GM06990 (cell line): ENCODE results near the gene PLPP1.

Experiments
- DNase-seq: peaks from one replicate; pipeline ENCODE4 v3.0.0-alpha.2; 2011; ENCODE audit not compliant: insufficient read length; ENCODE audit errors: extremely low read depth
- H3K27me3 ChIP-seq: replicated peaks from 2 replicates; pipeline ENCODE4 v1.6.0; 2011; ENCODE audit warnings: low read length; ENCODE audit not compliant: control insufficient read depth, insufficient read depth
- H3K36me3 ChIP-seq: 2 replicates; pipeline ENCODE4 v1.5.1; 2011; ENCODE audit warnings: low read length; ENCODE audit not compliant: control insufficient read depth, insufficient read depth
- H3K4me3 ChIP-seq: replicated peaks from 2 replicates; pipeline ENCODE4 v1.5.1; 2011; ENCODE audit warnings: low read depth, mild to moderate bottlenecking, control low read depth, low read length
- TF ChIP-seq, protein P1 (sequence below): IDR thresholded peaks from 2 replicates; pipeline ENCODE4 v1.5.1; 2011; ENCODE audit warnings: low read length, control low read depth, mild to moderate bottlenecking, inconsistent platforms; ENCODE audit not compliant: insufficient read depth, poor library complexity, severe bottlenecking

PLPP1 gene

GRCh38 chr5:55577353-55578060 lies 42.7 kb upstream of the PLPP1 start:
- Histone ChIP-seq H3K4me3 (no peak overlapping the region), H3K36me3 (no peaks in the 10 kb centered on the region), H3K27me3 (no peaks in the 10 kb centered on the region)
- no peak for DNase-seq
- TF ChIP-seq, protein P1, sequence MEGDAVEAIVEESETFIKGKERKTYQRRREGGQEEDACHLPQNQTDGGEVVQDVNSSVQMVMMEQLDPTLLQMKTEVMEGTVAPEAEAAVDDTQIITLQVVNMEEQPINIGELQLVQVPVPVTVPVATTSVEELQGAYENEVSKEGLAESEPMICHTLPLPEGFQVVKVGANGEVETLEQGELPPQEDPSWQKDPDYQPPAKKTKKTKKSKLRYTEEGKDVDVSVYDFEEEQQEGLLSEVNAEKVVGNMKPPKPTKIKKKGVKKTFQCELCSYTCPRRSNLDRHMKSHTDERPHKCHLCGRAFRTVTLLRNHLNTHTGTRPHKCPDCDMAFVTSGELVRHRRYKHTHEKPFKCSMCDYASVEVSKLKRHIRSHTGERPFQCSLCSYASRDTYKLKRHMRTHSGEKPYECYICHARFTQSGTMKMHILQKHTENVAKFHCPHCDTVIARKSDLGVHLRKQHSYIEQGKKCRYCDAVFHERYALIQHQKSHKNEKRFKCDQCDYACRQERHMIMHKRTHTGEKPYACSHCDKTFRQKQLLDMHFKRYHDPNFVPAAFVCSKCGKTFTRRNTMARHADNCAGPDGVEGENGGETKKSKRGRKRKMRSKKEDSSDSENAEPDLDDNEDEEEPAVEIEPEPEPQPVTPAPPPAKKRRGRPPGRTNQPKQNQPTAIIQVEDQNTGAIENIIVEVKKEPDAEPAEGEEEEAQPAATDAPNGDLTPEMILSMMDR: no peak

- no peaks in the 10 kb centered on the region for H3K36me3 ChIP-seq
- no peaks in the 10 kb centered on the region for H3K27me3 ChIP-seq
- TF ChIP-seq, protein P1: no peak
- DNase-seq: no peak
- no peak overlapping the region for H3K4me3 ChIP-seq
Observed at GRCh38 chr5:55576661-55577060, 41.9 kb upstream of the PLPP1 start.

GRCh38 chr5:55575815-55576583 lies 41.2 kb upstream of the PLPP1 start:
- DNase-seq: no peak
- no peak overlapping the region for H3K4me3 ChIP-seq
- TF ChIP-seq, protein P1: no peak
- no peaks in the 10 kb centered on the region for H3K36me3 ChIP-seq
- H3K27me3 ChIP-seq: no peaks in the 10 kb centered on the region

- no peak overlapping the region for H3K4me3 ChIP-seq
- no peaks in the 10 kb centered on the region for H3K27me3 ChIP-seq
- DNase-seq: no peak
- no peaks in the 10 kb centered on the region for H3K36me3 ChIP-seq
- TF ChIP-seq, protein P1: no peak
Observed at GRCh38 chr5:55572600-55572999, 37.8 kb upstream of the PLPP1 start.

- Histone ChIP-seq H3K27me3 (no peaks in the 10 kb centered on the region), H3K4me3 (no peak overlapping the region), H3K36me3 (no peaks in the 10 kb centered on the region)
- DNase-seq: no peak
- TF ChIP-seq, protein P1: no peak
Observed at GRCh38 chr5:55572020-55572419, 37.3 kb upstream of the PLPP1 start.
